ENCODE data around the gene GMDS. TPM values are rescaled to one million over a fixed set of nuclear protein-coding genes. Genes with fewer than 3 reads are reported as not detected.

GMDS gene
- total RNA-seq, 1 experiment from 2014 or later = 35.0 TPM

- TF ChIP-seq ATF2 (CRISPR knock-in tag; IDR thresholded peaks at IDR 0.05; ENCODE audit: borderline replicate concordance, low read depth) (no peak), CREM (CRISPR knock-in tag; IDR thresholded peaks at IDR 0.05) (no peak)
These were observed 279.7 kb downstream of the GMDS start (continued) for GRCh38 chr6:1965596-1966224.

- ChIA-PET POLR2A (no interaction called here), CTCF (no interaction called here)
- H3K36me3 Mint-ChIP-seq = no peaks in the 10 kb centered on the region
- no peaks in the 10 kb centered on the region for H3K27me3 Mint-ChIP-seq (ENCODE audit: low read depth)
- H3K4me3 Mint-ChIP-seq = no peak overlapping the region
- no peak for TF ChIP-seq PREB (CRISPR knock-in tag; IDR thresholded peaks at IDR 0.05; ENCODE audit: borderline replicate concordance)
- no peak for TF ChIP-seq TEAD4 (CRISPR knock-in tag; IDR thresholded peaks at IDR 0.05)
- TF ChIP-seq IRF1 (CRISPR knock-in tag; IDR thresholded peaks at IDR 0.05) = no peak
- no peak for TF ChIP-seq ATF2 (CRISPR knock-in tag; IDR thresholded peaks at IDR 0.05; ENCODE audit: borderline replicate concordance, low read depth)
- TF ChIP-seq EMX1 (CRISPR knock-in tag; IDR thresholded peaks at IDR 0.05) = no peak
- no peak for TF ChIP-seq ZMAT4 (CRISPR knock-in tag; IDR thresholded peaks at IDR 0.05)
- no peak for TF ChIP-seq NR3C1 (CRISPR knock-in tag; conservative IDR thresholded peaks at IDR 0.05; ENCODE audit: low read depth)
- no peak for TF ChIP-seq ZNF317 (CRISPR knock-in tag; IDR thresholded peaks at IDR 0.05; ENCODE audit: borderline replicate concordance, low read depth)
- no peak for TF ChIP-seq HMGXB4 (CRISPR knock-in tag; IDR thresholded peaks at IDR 0.05)
- no peak for TF ChIP-seq PRDM15 (CRISPR knock-in tag; IDR thresholded peaks at IDR 0.05)
- no peak for TF ChIP-seq E2F1 (CRISPR knock-in tag; IDR thresholded peaks at IDR 0.05)
- no peak for TF ChIP-seq JUN (CRISPR knock-in tag; IDR thresholded peaks at IDR 0.05)
- DNase-seq (ENCODE audit: low spot score) = no peak
- H3K4me1 Mint-ChIP-seq = peaks cover 16% of the 10 kb centered on the region; the same call in 1 of the 2 replicates
- no peaks in the 10 kb centered on the region for H3K9me3 Mint-ChIP-seq
- no peak overlapping the region for H3K27ac Mint-ChIP-seq
- ATAC-seq = no peak
These were observed 281.8 kb downstream of the GMDS start for GRCh38 chr6:1963596-1963995.

Measured in WTC11 (cell line).